HEK293 (cell line): ENCODE measurements around the gene ARL3.

Experiments used
- CTCF ChIA-PET: fragments of 350-600 bp; formaldehyde crosslinking; extraction: SDS; loops from one replicate; lab custom pipeline; 2021; ENCODE audit warnings: antibody characterized with exemption; lab: Yijun Ruan, JAX
- POLR2A ChIA-PET: fragments of 300-600 bp; formaldehyde crosslinking; extraction: SDS; loops from one replicate; lab custom pipeline; 2020; ENCODE audit warnings: antibody characterized with exemption, inconsistent platforms; lab: Yijun Ruan, JAX
- H3K27ac ChIP-seq: fragments of 200-500 bp; sonication (Bioruptor generic); 2 replicates; pipeline ENCODE4 v1.5.1; 2014; ENCODE audit warnings: low read depth, low read length, control low read depth, inconsistent platforms; ENCODE audit errors: extremely low read depth
- H3K36me3 ChIP-seq, 2 experiments: fragments of 200-500 bp in 1 of 2; sonication (Bioruptor generic) in 1 of 2; 1 replicate in 1 of 2; 2 replicates in 1 of 2; pipeline ENCODE4 v1.5.1; 2014 to 2017; ENCODE audit warnings: inconsistent platforms in 2 of 2, low read length in 2 of 2; ENCODE audit not compliant: control insufficient read depth in 2 of 2, insufficient read depth in 1 of 2
- H3K4me1 ChIP-seq: fragments of 200-500 bp; sonication (Bioruptor generic); 2 replicates; pipeline ENCODE4 v1.5.1; 2014; ENCODE audit warnings: mild to moderate bottlenecking, low read length, inconsistent platforms; ENCODE audit not compliant: control insufficient read depth, insufficient read depth
- H3K4me3 ChIP-seq: 2 replicates; pipeline ENCODE4 v1.5.1; 2011; ENCODE audit warnings: low read depth, mild to moderate bottlenecking, control low read depth, low read length, moderate library complexity
- H3K9me3 ChIP-seq: fragments of 200-500 bp; sonication (Bioruptor generic); 2 replicates; pipeline ENCODE4 v1.5.1; 2014; ENCODE audit warnings: low read depth, low read length, inconsistent platforms; ENCODE audit not compliant: control insufficient read depth, insufficient read depth
- EGR2 ChIP-seq: fragments of 450-650 bp; formaldehyde crosslinking; IDR thresholded peaks from 2 replicates; pipeline ENCODE4 v1.5.1; 2016; ENCODE audit warnings: low read depth, missing biosample characterization, missing genetic modification characterization
- HOXA7 ChIP-seq: sonication (generic); formaldehyde crosslinking; IDR thresholded peaks from 2 replicates; pipeline ENCODE4 v1.8.1; 2022; ENCODE audit warnings: missing genetic modification reagents, borderline replicate concordance
- IKZF3 ChIP-seq: fragments of 450-650 bp; IDR thresholded peaks from 2 replicates; pipeline ENCODE4 v1.5.0; 2018; ENCODE audit warnings: missing biosample characterization, mild to moderate bottlenecking, missing genetic modification characterization, moderate library complexity
- ZNF10 ChIP-seq: fragments of 450-650 bp; formaldehyde crosslinking; IDR thresholded peaks from 2 replicates; pipeline ENCODE4 v1.5.1; 2017; ENCODE audit warnings: missing biosample characterization, missing genetic modification characterization
- ZNF114 ChIP-seq: fragments of 450-650 bp; formaldehyde crosslinking; IDR thresholded peaks from 2 replicates; pipeline ENCODE4 v1.5.0; 2017; ENCODE audit warnings: missing biosample characterization, missing genetic modification characterization
- ZNF133 ChIP-seq: fragments of 450-650 bp; formaldehyde crosslinking; IDR thresholded peaks from 2 replicates; pipeline ENCODE4 v1.5.1; 2016; ENCODE audit warnings: missing biosample characterization, missing genetic modification characterization
- ZNF157 ChIP-seq: fragments of 450-650 bp; formaldehyde crosslinking; IDR thresholded peaks from 2 replicates; pipeline ENCODE4 v1.5.1; 2016; ENCODE audit warnings: missing biosample characterization, missing genetic modification characterization
- ZNF175 ChIP-seq: fragments of 450-650 bp; formaldehyde crosslinking; IDR thresholded peaks from 2 replicates; pipeline ENCODE4 v1.5.1; 2016; ENCODE audit warnings: missing biosample characterization, missing genetic modification characterization
- ZNF19 ChIP-seq: fragments of 450-650 bp; formaldehyde crosslinking; IDR thresholded peaks from 2 replicates; pipeline ENCODE4; 2016; ENCODE audit warnings: missing biosample characterization, missing genetic modification characterization, low read depth
- ZNF2 ChIP-seq: fragments of 450-650 bp; formaldehyde crosslinking; IDR thresholded peaks from 2 replicates; pipeline ENCODE4 v1.5.1; 2016; ENCODE audit warnings: missing biosample characterization, missing genetic modification characterization
- ZNF266 ChIP-seq: fragments of 450-650 bp; formaldehyde crosslinking; IDR thresholded peaks from 2 replicates; pipeline ENCODE4 v1.5.1; 2016; ENCODE audit warnings: missing biosample characterization, missing genetic modification characterization, low read depth
- ZNF366 ChIP-seq: fragments of 450-650 bp; formaldehyde crosslinking; conservative IDR thresholded peaks from 2 replicates; pipeline ENCODE4 v1.5.1; 2016; ENCODE audit warnings: missing biosample characterization, missing genetic modification characterization
- ZNF37A ChIP-seq: fragments of 450-650 bp; IDR thresholded peaks from 2 replicates; pipeline ENCODE4 v1.5.1; 2018; ENCODE audit warnings: missing biosample characterization, missing genetic modification characterization
- ZNF558 ChIP-seq: fragments of 450-650 bp; formaldehyde crosslinking; IDR thresholded peaks from 2 replicates; pipeline ENCODE4 v1.5.1; 2016; ENCODE audit warnings: missing biosample characterization, missing genetic modification characterization
- ZNF629 ChIP-seq: fragments of 450-650 bp; formaldehyde crosslinking; IDR thresholded peaks from 2 replicates; pipeline ENCODE4 v1.5.1; 2017; ENCODE audit warnings: missing biosample characterization, missing genetic modification characterization
- ZNF660 ChIP-seq: fragments of 450-650 bp; IDR thresholded peaks from 2 replicates; pipeline ENCODE4 v1.5.1; 2018; ENCODE audit warnings: missing biosample characterization, mild to moderate bottlenecking, missing genetic modification characterization
- ZNF707 ChIP-seq: fragments of 450-650 bp; formaldehyde crosslinking; IDR thresholded peaks from 2 replicates; pipeline ENCODE4 v1.5.1; 2016; ENCODE audit warnings: missing biosample characterization, missing genetic modification characterization
- TF ChIP-seq, protein P1 (sequence below): fragments of 450-650 bp; formaldehyde crosslinking; IDR thresholded peaks from 2 replicates; pipeline ENCODE4 v1.5.1; 2017; ENCODE audit warnings: missing biosample characterization, mild to moderate bottlenecking, missing genetic modification characterization, moderate library complexity
- TF ChIP-seq, protein P2 (sequence below): fragments of 450-650 bp; IDR thresholded peaks from 2 replicates; pipeline ENCODE4 v1.5.1; 2018; ENCODE audit warnings: missing biosample characterization, missing genetic modification characterization
- TF ChIP-seq, protein P3 (sequence below): fragments of 450-650 bp; formaldehyde crosslinking; IDR thresholded peaks from 2 replicates; pipeline ENCODE4 v1.5.1; 2017; ENCODE audit warnings: missing biosample characterization, missing genetic modification characterization

ARL3 gene

DNA sequence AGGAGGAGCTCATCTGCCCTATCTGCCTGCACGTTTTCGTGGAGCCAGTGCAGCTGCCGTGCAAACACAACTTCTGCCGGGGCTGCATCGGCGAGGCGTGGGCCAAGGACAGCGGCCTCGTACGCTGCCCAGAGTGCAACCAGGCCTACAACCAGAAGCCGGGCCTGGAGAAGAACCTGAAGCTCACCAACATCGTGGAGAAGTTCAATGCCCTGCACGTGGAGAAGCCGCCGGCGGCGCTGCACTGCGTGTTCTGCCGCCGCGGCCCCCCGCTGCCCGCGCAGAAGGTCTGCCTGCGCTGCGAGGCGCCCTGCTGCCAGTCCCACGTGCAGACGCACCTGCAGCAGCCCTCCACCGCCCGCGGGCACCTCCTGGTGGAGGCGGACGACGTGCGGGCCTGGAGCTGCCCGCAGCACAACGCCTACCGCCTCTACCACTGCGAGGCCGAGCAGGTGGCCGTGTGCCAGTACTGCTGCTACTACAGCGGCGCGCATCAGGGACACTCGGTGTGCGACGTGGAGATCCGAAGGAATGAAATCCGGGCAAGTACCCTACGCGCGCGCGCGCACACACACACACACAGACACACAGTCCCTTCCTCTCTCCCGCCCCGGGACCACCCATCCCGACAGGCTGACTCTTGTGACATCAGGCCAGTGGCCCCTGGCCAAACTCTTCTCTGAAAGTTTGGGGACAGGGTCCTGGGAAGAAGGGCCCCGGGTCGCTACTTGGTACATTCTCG lies 69.4 kb downstream of the ARL3 start (continued):
- TF ChIP-seq, protein P1, sequence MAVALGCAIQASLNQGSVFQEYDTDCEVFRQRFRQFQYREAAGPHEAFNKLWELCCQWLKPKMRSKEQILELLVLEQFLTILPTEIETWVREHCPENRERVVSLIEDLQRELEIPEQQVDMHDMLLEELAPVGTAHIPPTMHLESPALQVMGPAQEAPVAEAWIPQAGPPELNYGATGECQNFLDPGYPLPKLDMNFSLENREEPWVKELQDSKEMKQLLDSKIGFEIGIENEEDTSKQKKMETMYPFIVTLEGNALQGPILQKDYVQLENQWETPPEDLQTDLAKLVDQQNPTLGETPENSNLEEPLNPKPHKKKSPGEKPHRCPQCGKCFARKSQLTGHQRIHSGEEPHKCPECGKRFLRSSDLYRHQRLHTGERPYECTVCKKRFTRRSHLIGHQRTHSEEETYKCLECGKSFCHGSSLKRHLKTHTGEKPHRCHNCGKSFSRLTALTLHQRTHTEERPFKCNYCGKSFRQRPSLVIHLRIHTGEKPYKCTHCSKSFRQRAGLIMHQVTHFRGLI (tag by site-specific recombination) = peak; percentile 37; the same call in 1 of the 2 replicates
- TF ChIP-seq, all 188 proteins: peak for 75

GRCh38 chr10:102644066-102644645 lies 70.0 kb downstream of the ARL3 start, which contains the start of gene TRIM8:
Gene TRIM8, plus strand, starts transcription at chr10:102644479. Its CDS starts 139 bp downstream, at chr10:102644618.
- POLR2A ChIA-PET = interaction anchor here (0.8 to 3.5 kb wide), 10 partner anchors 15 to 414 kb away, joined by 3 to 24 read pairs (median 4); partner anchors contain the start of genes ACTR1A, ARL3, SFXN2 and SUFU
- H3K27ac ChIP-seq = peak within 1 kb of the TSS; percentile 86
- peaks cover 0 to 18% of the 10 kb centered on the region in 2 experiments; a peak in 1 of 3 replicates for H3K36me3 ChIP-seq
- CTCF ChIA-PET = interaction anchor here (0.7 to 1.8 kb wide), 9 partner anchors 16 to 1613 kb away, joined by 3 to 11 read pairs (median 3); partner anchors contain the start of genes ARL3, PDZD7 and SFXN3
- H3K4me1 ChIP-seq = peaks cover 12% of the 10 kb centered on the region
- H3K9me3 ChIP-seq = no peaks in the 10 kb centered on the region
- H3K4me3 ChIP-seq = peak within 1 kb of the TSS; percentile 69
- TF ChIP-seq ZNF366 = no peak
- TF ChIP-seq IKZF3 = peak; percentile 60; the same call in 1 of the 2 replicates
- TF ChIP-seq ZNF2 (tag by site-specific recombination) = no peak
- TF ChIP-seq ZNF114 (tag by site-specific recombination) = no peak
- no peak for TF ChIP-seq HOXA7 (CRISPR knock-in tag)
- no peak for TF ChIP-seq ZNF707 (tag by site-specific recombination)
- TF ChIP-seq ZNF37A = peak; percentile 84
- TF ChIP-seq ZNF629 (tag by site-specific recombination) = no peak
- TF ChIP-seq ZNF175 = no peak
- TF ChIP-seq ZNF133 (tag by site-specific recombination) = peak; percentile 29; the same call in 1 of the 2 replicates
- no peak for TF ChIP-seq ZNF157 (tag by site-specific recombination)
- TF ChIP-seq, protein P2, sequence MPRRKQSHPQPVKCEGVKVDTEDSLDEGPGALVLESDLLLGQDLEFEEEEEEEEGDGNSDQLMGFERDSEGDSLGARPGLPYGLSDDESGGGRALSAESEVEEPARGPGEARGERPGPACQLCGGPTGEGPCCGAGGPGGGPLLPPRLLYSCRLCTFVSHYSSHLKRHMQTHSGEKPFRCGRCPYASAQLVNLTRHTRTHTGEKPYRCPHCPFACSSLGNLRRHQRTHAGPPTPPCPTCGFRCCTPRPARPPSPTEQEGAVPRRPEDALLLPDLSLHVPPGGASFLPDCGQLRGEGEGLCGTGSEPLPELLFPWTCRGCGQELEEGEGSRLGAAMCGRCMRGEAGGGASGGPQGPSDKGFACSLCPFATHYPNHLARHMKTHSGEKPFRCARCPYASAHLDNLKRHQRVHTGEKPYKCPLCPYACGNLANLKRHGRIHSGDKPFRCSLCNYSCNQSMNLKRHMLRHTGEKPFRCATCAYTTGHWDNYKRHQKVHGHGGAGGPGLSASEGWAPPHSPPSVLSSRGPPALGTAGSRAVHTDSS (tag by site-specific recombination) = peak; percentile 8; the same call in 1 of the 2 replicates
- peak; percentile 34; the same call in 1 of the 2 replicates for TF ChIP-seq ZNF660
- no peak for TF ChIP-seq ZNF558

GRCh38 chr10:102643336-102644065 lies 70.7 kb downstream of the ARL3 start:
- Histone ChIP-seq H3K9me3 (no peaks in the 10 kb centered on the region), H3K36me3 (peaks cover 0 to 14% of the 10 kb centered on the region in 2 experiments; a peak in 1 of 3 replicates), H3K4me1 (peaks cover 12% of the 10 kb centered on the region), H3K4me3 (peak overlapping the region; percentile 69), H3K27ac (peak overlapping the region; percentile 86)
- POLR2A ChIA-PET = interaction anchor here (1.0 to 3.5 kb wide), 4 partner anchors 15 to 71 kb away, joined by 3 to 24 read pairs (median 12); partner anchors contain the start of genes ARL3 and SFXN2
- CTCF ChIA-PET = interaction anchor here (0.6 to 1.8 kb wide), 4 partner anchors 23 to 471 kb away, joined by 3 to 6 read pairs (median 4); no protein-coding TSS in a partner anchor
- TF ChIP-seq ZNF629 (tag by site-specific recombination) (no peak), ZNF266 (tag by site-specific recombination) (no peak), EGR2 (tag by site-specific recombination) (no peak), ZNF19 (tag by site-specific recombination) (no peak), ZNF10 (tag by site-specific recombination) (no peak)
- TF ChIP-seq, protein P2 (tag by site-specific recombination) = no peak
- TF ChIP-seq, protein P1 (tag by site-specific recombination) = 0 out of 2 replicates have a peak, but pooled peaks have one; percentile 73
- TF ChIP-seq, protein P3, sequence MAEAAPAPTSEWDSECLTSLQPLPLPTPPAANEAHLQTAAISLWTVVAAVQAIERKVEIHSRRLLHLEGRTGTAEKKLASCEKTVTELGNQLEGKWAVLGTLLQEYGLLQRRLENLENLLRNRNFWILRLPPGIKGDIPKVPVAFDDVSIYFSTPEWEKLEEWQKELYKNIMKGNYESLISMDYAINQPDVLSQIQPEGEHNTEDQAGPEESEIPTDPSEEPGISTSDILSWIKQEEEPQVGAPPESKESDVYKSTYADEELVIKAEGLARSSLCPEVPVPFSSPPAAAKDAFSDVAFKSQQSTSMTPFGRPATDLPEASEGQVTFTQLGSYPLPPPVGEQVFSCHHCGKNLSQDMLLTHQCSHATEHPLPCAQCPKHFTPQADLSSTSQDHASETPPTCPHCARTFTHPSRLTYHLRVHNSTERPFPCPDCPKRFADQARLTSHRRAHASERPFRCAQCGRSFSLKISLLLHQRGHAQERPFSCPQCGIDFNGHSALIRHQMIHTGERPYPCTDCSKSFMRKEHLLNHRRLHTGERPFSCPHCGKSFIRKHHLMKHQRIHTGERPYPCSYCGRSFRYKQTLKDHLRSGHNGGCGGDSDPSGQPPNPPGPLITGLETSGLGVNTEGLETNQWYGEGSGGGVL (tag by site-specific recombination) = peak; percentile 25; the same call in 1 of the 2 replicates
